Astrocyte of the cerebellum (primary cell): ENCODE results near the gene HSBP1L1.

Experiments used
- DNase-seq: peaks from one replicate; pipeline ENCODE4 v3.0.0-alpha.2; 2011; ENCODE audit warnings: low read depth
- H3K4me3 ChIP-seq: 2 replicates; pipeline ENCODE4 v1.5.1; 2011; ENCODE audit warnings: mild to moderate bottlenecking, low read depth, low read length, moderate library complexity
- in situ Hi-C: cut with HindIII; loops from 2 replicates; pipeline ENCODE4 v1.10.0; 2017; ENCODE audit warnings: low sequenced_read_pairs
- TF ChIP-seq, protein P1 (sequence below): IDR thresholded peaks from 2 replicates; pipeline ENCODE4 v1.5.1; 2012; ENCODE audit warnings: low read length, low read depth, moderate library complexity, mild to moderate bottlenecking; ENCODE audit errors: missing control alignments

Gene HSBP1L1

DNA sequence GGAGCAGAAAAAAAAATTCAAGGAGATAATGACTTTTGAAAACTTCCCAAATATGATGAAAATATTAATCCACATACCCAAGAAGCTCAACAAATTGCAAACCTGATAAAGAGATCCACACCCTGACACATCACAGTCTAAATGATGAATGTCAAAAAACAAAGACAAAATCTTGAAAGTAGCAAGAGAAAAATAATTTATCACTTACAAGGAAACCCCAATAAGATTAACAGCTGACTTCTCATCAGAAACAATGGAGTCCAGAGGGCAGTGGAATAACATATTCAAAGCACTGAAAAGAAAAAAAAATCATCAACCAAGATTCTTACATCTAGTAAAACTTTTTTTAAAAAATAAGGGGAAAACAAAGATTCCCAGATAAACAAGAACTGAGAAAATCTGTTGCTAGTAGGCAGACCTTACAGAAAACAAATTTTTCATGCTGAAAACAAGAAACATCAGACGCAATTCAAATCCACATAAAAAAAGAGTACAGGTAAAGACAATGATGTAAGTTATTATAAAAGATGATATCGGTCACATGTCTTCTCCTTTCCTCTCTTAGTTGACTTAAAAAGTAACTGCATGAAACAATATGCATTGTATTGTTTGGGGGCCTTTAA lies 34.3 kb upstream of the HSBP1L1 start:
- DNase-seq: no peak
- TF ChIP-seq, protein P1, sequence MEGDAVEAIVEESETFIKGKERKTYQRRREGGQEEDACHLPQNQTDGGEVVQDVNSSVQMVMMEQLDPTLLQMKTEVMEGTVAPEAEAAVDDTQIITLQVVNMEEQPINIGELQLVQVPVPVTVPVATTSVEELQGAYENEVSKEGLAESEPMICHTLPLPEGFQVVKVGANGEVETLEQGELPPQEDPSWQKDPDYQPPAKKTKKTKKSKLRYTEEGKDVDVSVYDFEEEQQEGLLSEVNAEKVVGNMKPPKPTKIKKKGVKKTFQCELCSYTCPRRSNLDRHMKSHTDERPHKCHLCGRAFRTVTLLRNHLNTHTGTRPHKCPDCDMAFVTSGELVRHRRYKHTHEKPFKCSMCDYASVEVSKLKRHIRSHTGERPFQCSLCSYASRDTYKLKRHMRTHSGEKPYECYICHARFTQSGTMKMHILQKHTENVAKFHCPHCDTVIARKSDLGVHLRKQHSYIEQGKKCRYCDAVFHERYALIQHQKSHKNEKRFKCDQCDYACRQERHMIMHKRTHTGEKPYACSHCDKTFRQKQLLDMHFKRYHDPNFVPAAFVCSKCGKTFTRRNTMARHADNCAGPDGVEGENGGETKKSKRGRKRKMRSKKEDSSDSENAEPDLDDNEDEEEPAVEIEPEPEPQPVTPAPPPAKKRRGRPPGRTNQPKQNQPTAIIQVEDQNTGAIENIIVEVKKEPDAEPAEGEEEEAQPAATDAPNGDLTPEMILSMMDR: no peak
- in situ Hi-C loops: no loop called here
- H3K4me3 ChIP-seq: no peak overlapping the region

DNA sequence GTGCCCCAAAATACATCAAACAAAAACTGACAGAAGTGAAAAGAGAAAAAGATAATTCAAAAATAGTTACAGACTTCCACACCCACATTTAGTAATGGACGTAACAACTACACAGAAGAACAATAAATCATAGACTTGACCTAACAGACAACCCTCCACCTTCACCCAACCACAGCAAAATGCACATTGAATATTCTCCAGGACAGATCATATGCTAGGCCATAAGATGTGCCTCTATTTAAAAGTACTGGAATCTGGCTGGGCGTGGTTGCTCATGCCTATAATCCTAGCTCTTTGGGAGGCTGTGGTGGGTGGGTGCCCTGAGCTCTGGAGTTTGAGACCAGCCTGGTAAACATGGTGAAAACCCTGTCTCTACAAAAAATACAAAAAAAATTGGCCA lies 33.0 kb upstream of the HSBP1L1 start:
- TF ChIP-seq, protein P1: no peak
- in situ Hi-C loops: no loop called here
- no peak for DNase-seq
- no peak overlapping the region for H3K4me3 ChIP-seq

DNA sequence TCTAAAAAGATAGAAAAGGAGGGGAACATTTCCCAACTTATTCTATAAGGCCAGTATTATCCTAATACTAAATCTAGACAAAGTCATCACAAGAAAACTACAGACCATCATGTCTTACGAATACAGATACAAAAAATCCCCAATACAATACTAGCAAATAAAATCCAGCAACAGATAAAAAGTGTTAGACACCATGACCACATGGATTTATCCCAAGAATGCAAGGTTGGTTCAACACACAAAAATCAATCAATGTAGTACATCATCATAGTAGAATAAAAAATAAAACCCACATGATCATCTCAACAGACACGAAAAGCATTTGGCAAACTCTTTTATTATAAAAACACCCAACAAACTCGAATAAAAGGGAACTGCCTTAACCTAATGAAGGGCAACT lies 31.5 kb upstream of the HSBP1L1 start:
- TF ChIP-seq, protein P1: no peak
- DNase-seq: no peak
- in situ Hi-C loops: no loop called here
- no peak overlapping the region for H3K4me3 ChIP-seq

DNA sequence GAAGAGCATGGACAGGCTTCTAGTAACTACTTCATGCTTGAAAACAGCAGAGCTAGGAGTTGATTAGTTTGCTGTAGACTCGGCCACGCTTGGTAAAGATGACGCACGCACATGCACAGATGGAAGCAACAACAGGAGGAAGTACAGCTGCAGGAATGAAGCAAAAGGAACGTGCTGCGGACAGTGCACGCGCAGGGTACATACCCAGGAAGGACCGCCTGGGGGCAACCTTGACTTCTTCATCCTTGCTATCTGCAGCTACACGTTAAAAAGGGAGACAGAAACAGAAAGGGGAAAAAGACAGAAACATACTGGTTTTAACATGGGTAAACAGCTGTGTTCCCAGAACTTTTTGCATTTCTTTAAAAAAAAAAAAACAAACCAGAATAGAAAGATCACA lies 30.7 kb upstream of the HSBP1L1 start:
- in situ Hi-C loops: no loop called here
- DNase-seq: no peak

DNA sequence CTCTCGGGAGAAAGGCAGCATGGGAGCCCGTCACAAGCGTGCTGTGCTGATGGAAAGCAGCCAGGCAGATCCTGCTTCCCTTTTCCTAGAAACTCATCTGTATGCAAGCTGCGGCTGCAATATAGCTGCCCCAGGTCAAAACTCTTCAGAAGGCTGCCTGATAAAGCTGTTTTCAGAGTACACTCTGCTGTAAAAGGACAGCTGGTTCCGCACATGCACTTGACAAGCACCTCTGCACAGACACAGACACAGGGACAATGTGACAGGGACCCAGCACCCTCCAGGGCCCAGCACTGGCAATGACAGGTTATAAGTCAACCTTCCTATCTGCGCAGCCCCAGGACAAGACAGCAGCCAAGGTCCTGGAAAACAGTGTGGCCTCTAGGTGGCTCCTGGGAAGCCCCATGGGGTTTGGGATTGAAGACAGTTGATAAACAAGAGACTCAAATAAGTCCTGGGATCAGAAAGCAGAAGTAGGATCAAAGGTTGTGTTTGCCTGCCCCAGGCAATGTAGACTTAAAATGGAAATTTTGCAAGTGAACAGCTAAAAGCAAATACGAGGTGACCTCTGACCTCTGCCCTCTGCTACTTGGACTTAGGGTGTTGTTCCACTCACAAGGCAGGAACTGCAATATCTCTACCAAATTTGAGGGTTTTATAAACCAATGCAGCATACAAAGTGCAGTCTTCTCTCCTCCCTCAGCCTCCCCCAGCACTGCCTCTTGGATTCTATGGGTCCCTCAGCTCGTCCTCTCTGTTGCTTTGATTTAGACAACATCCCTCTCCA lies 29.9 kb upstream of the HSBP1L1 start:
- TF ChIP-seq, protein P1: no peak
- no peak overlapping the region for H3K4me3 ChIP-seq
- no peak for DNase-seq
- in situ Hi-C loops: no loop called here

More for the DNA sequence above, 30.7 kb upstream of the HSBP1L1 start:
- TF ChIP-seq, protein P1: no peak
- no peak overlapping the region for H3K4me3 ChIP-seq

DNA sequence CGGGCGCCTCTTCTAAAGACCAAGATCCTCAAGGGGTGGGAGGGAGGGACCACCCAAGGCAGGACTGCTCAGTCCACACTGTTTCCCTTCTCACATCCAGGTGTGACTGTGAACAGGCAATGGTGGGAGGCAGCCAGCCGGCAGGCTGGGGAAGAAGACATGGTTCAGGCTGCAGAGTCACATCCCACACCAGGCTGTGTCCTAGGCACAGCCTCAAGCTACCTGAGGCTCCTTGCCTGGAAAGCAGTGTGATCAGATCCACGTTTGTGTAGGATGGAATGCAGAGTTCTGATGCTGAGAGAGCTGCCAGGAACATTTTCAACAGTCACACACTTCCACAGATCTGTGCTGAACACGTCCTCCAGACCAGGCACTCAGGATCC lies 29.4 kb upstream of the HSBP1L1 start:
- in situ Hi-C loops: no loop called here
- H3K4me3 ChIP-seq: no peak overlapping the region
- DNase-seq: no peak
- TF ChIP-seq, protein P1: no peak
